Activated naive CD8-positive, alpha-beta T cell treated with anti-CD3 and anti-CD28 coated beads, Interleukin-2, amount 10 ng/mL, durations not matched to agents 7 days and 5 days (primary cell): ENCODE data around the gene TRIP13. TPM values are rescaled to one million over a fixed set of nuclear protein-coding genes. Genes with fewer than 3 reads are reported as not detected.
"Not testable (repeated sequence)": the region's sequence is repeated elsewhere in the genome, so short reads cannot be mapped to it uniquely, and the experiment has no call there.

Experiments
- ATAC-seq: fragments of 150-1000 bp; cut with Tn5 transposase; one replicate; pipeline ENCODE4 v1.10.0; 2021; ENCODE audit warnings: low read depth, moderate library complexity
- POLR2A ChIA-PET: fragments of 350-600 bp; sonication (Branson Sonifier 250); formaldehyde crosslinking; loops from one replicate; lab custom pipeline; 2021; ENCODE audit warnings: antibody characterized with exemption; lab: Charles Lee
- DNase-seq: peaks from one replicate; pipeline ENCODE4 v3.0.0; 2021
- H3K27ac Mint-ChIP-seq: one replicate; pipeline ENCODE4 v1.8.0; 2022; ENCODE audit warnings: mild to moderate bottlenecking, mixed read lengths
- H3K27me3 Mint-ChIP-seq: one replicate; pipeline ENCODE4 v1.8.0; 2022; ENCODE audit warnings: mild to moderate bottlenecking, moderate library complexity, mixed read lengths
- H3K36me3 Mint-ChIP-seq: one replicate; pipeline ENCODE4 v1.8.0; 2021; ENCODE audit warnings: mild to moderate bottlenecking, mixed read lengths
- H3K4me1 Mint-ChIP-seq: one replicate; pipeline ENCODE4 v1.8.0; 2021; ENCODE audit warnings: mixed read lengths
- H3K4me3 Mint-ChIP-seq: one replicate; pipeline ENCODE4 v1.8.0; 2022; ENCODE audit warnings: mild to moderate bottlenecking, moderate library complexity, mixed read lengths
- H3K9me3 Mint-ChIP-seq: one replicate; pipeline ENCODE4 v1.8.0; 2021; ENCODE audit warnings: mixed read lengths
- total RNA-seq, 2 experiments: library from RNA; stranded (reverse); gene quantifications; one replicate each; pipeline ENCODE4 v1.2.3, GENCODE V29; 2021

TRIP13 gene
- total RNA-seq, 2 experiments from 2014 or later: 18.3 to 20.9 TPM

- Mint-ChIP-seq H3K36me3 (peaks cover 3% of the 10 kb centered on the region), H3K4me3 (no peak overlapping the region), H3K4me1 (peaks cover 11% of the 10 kb centered on the region), H3K9me3 (no peaks in the 10 kb centered on the region), H3K27ac (no peak overlapping the region), H3K27me3 (peaks cover 21% of the 10 kb centered on the region)
- DNase-seq (no peak), ATAC-seq (no peak)
- POLR2A ChIA-PET: no interaction called here
These were observed 38.2 kb downstream of the TRIP13 start for GRCh38 chr5:930866-931265.

GRCh38 chr5:931570-932145 is 39.0 kb downstream of the TRIP13 start:
- no peak for DNase-seq
- Mint-ChIP-seq H3K36me3 (peaks cover 3% of the 10 kb centered on the region), H3K4me1 (peaks cover 12% of the 10 kb centered on the region), H3K9me3 (no peaks in the 10 kb centered on the region), H3K27ac (no peak overlapping the region), H3K27me3 (peaks cover 13% of the 10 kb centered on the region), H3K4me3 (no peak overlapping the region)
- POLR2A ChIA-PET: no interaction called here
- ATAC-seq: no peak

GRCh38 chr5:932151-932627 is 39.5 kb downstream of the TRIP13 start:
- ATAC-seq (no peak), DNase-seq (no peak)
- Mint-ChIP-seq H3K4me1 (peaks cover 12% of the 10 kb centered on the region), H3K4me3 (no peak overlapping the region), H3K36me3 (peaks cover 3% of the 10 kb centered on the region), H3K27ac (no peak overlapping the region), H3K27me3 (peaks cover 10% of the 10 kb centered on the region), H3K9me3 (no peaks in the 10 kb centered on the region)
- POLR2A ChIA-PET: no interaction called here

- POLR2A ChIA-PET: no interaction called here
- Mint-ChIP-seq H3K27ac (no peak overlapping the region), H3K4me3 (no peak overlapping the region), H3K4me1 (peaks cover 12% of the 10 kb centered on the region), H3K36me3 (peaks cover 3% of the 10 kb centered on the region), H3K27me3 (peaks cover 6% of the 10 kb centered on the region), H3K9me3 (no peaks in the 10 kb centered on the region)
- peak; percentile 50 for ATAC-seq
- DNase-seq: no peak
These were observed 40.1 kb downstream of the TRIP13 start for GRCh38 chr5:932628-933250.

- Mint-ChIP-seq H3K27ac (no peak overlapping the region), H3K9me3 (no peaks in the 10 kb centered on the region), H3K36me3 (no peaks in the 10 kb centered on the region), H3K4me3 (no peak overlapping the region), H3K4me1 (peaks cover 12% of the 10 kb centered on the region), H3K27me3 (peaks cover under 1% of the 10 kb centered on the region)
- POLR2A ChIA-PET: no interaction called here
- DNase-seq (no peak), ATAC-seq (no peak)
These were observed 40.7 kb downstream of the TRIP13 start for GRCh38 chr5:933251-933861.

- DNase-seq, H3K4me3 Mint-ChIP-seq, ATAC-seq, H3K9me3 Mint-ChIP-seq, H3K27ac Mint-ChIP-seq, H3K27me3 Mint-ChIP-seq, H3K36me3 Mint-ChIP-seq, POLR2A ChIA-PET: not testable (repeated sequence)
- peaks cover 12% of the 10 kb centered on the region for H3K4me1 Mint-ChIP-seq
These were observed 41.3 kb downstream of the TRIP13 start for GRCh38 chr5:933951-934350.

- peaks cover 12% of the 10 kb centered on the region for H3K4me1 Mint-ChIP-seq
- DNase-seq, H3K36me3 Mint-ChIP-seq, H3K27ac Mint-ChIP-seq, H3K4me3 Mint-ChIP-seq, H3K9me3 Mint-ChIP-seq, H3K27me3 Mint-ChIP-seq, POLR2A ChIA-PET, ATAC-seq: not testable (repeated sequence)
These were observed 41.8 kb downstream of the TRIP13 start for GRCh38 chr5:934381-934967.

- Mint-ChIP-seq H3K27me3 (no peaks in the 10 kb centered on the region), H3K4me3 (no peak overlapping the region), H3K4me1 (peaks cover 12% of the 10 kb centered on the region), H3K27ac (no peak overlapping the region), H3K36me3 (no peaks in the 10 kb centered on the region), H3K9me3 (no peaks in the 10 kb centered on the region)
- POLR2A ChIA-PET: no interaction called here
- ATAC-seq (no peak), DNase-seq (no peak)
These were observed 42.9 kb downstream of the TRIP13 start for GRCh38 chr5:935510-936084.

- H3K9me3 Mint-ChIP-seq: no peaks in the 10 kb centered on the region
- H3K27ac Mint-ChIP-seq: no peak overlapping the region
- DNase-seq (no peak), ATAC-seq (no peak)
- peaks cover 12% of the 10 kb centered on the region for H3K4me1 Mint-ChIP-seq
- POLR2A ChIA-PET: no interaction called here
- no peak overlapping the region for H3K4me3 Mint-ChIP-seq
- H3K36me3 Mint-ChIP-seq: no peaks in the 10 kb centered on the region
- peaks cover 7% of the 10 kb centered on the region for H3K27me3 Mint-ChIP-seq
These were observed 43.8 kb downstream of the TRIP13 start for GRCh38 chr5:936149-937144.

- POLR2A ChIA-PET: no interaction called here
- DNase-seq: no peak
These were observed 44.7 kb downstream of the TRIP13 start for GRCh38 chr5:937151-937924.

GRCh38 chr5:939368-939767 is 46.7 kb downstream of the TRIP13 start:
- no peak overlapping the region for H3K4me3 Mint-ChIP-seq
- ATAC-seq: no peak
- POLR2A ChIA-PET: no interaction called here
- H3K9me3 Mint-ChIP-seq: no peaks in the 10 kb centered on the region
- H3K27me3 Mint-ChIP-seq: peaks cover 28% of the 10 kb centered on the region
- no peaks in the 10 kb centered on the region for H3K36me3 Mint-ChIP-seq
- H3K4me1 Mint-ChIP-seq: peaks cover 7% of the 10 kb centered on the region
- H3K27ac Mint-ChIP-seq: no peak overlapping the region
- DNase-seq: no peak

More at GRCh38 chr5:937151-937924, 44.7 kb downstream of the TRIP13 start:
- Mint-ChIP-seq H3K9me3 (no peaks in the 10 kb centered on the region), H3K4me1 (peaks cover 12% of the 10 kb centered on the region), H3K27me3 (peaks cover 15% of the 10 kb centered on the region), H3K4me3 (no peak overlapping the region), H3K27ac (no peak overlapping the region), H3K36me3 (no peaks in the 10 kb centered on the region)
- no peak for ATAC-seq

- H3K9me3 Mint-ChIP-seq, H3K4me1 Mint-ChIP-seq, H3K27ac Mint-ChIP-seq, ATAC-seq, H3K36me3 Mint-ChIP-seq, DNase-seq, H3K4me3 Mint-ChIP-seq, POLR2A ChIA-PET: not testable (repeated sequence)
- peaks cover 42% of the 10 kb centered on the region for H3K27me3 Mint-ChIP-seq
These were observed 48.1 kb downstream of the TRIP13 start for GRCh38 chr5:940741-941140.
